RPMI8226 (cell line): ENCODE results near the gene NPIPA8.
"Not testable (repeated sequence)": the region's sequence is repeated elsewhere in the genome, so short reads cannot be mapped to it uniquely, and the experiment has no call there.

Experiments used
- DNase-seq: peaks from one replicate; pipeline ENCODE4 v3.0.0-alpha.2; 2015

NPIPA8 gene

GRCh38 chr16:18270171-18270570 lies 66.4 kb downstream of the NPIPA8 start:
- not testable (repeated sequence) for DNase-seq
